Measurements from ENCODE around the gene PTGES.

DNA sequence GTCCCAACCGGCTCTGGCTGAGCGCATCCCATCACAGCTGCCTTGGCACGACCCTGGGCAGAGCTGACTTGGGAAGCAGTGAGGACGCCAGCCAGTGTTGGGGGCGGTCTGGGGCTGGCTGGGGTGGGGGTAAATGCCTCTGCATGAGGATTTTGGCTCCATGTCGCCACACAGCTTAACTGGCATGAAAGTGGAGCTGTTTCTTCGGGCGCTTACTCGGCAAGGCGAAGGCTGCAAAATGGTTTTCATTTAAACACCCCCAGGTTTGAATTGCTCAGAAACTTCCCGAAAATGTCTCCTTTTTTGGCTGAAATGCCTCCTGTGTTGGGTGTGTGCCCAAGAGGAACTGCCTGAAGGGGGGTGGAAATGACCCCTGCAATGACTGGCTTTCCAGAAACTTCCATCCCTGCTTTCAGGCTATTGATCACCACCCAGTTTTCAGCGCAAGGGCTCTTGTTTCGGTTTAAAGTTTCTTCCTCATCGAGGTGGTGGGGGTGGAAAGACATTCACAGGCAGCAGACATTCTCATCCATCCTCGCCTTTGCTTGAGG, 38.3 kb downstream of the PTGES start:
- TF ChIP-seq POLR2A (IDR thresholded peaks at IDR 0.05; ENCODE audit: low read depth, low read length) (no peak), TAF1 (IDR thresholded peaks at IDR 0.05; ENCODE audit: borderline replicate concordance, low read depth, low read length) (no peak), POLR2AphosphoS5 (IDR thresholded peaks at IDR 0.05; ENCODE audit: low read depth, low read length) (no peak)
